Uterus (tissue), 4 donors: ENCODE data around the gene ADISSP. TPM values are rescaled to one million over a fixed set of nuclear protein-coding genes. Genes with fewer than 3 reads are reported as not detected.

Experiments
- DNase-seq, 2 donors: peaks; one replicate each; pipeline ENCODE4 v3.0.0-alpha.2; 2019 to 2020
- H3K27ac ChIP-seq, 2 donors: fragments of 200-600 bp; sonication (generic); 1 replicate in 1 of 2; 2 replicates in 1 of 2; pipeline ENCODE4 v1.5.1; 2016 to 2018
- H3K27me3 ChIP-seq, 2 donors: fragments of 200-600 bp; sonication (generic); one replicate each; pipeline ENCODE4 v1.5.1; 2018 to 2019; ENCODE audit warnings: control low read depth in 1 of 2
- H3K36me3 ChIP-seq, 2 donors: fragments of 200-600 bp; sonication (generic); one replicate each; pipeline ENCODE4 v1.5.1; 2019; ENCODE audit warnings: control low read depth in 1 of 2
- H3K4me1 ChIP-seq, 2 donors: fragments of 200-600 bp; sonication (generic); one replicate each; pipeline ENCODE4 v1.5.1; 2018 to 2019; ENCODE audit warnings: control low read depth in 1 of 2
- H3K4me3 ChIP-seq, 2 donors: fragments of 200-600 bp; sonication (generic); 1 replicate in 1 of 2; 2 replicates in 1 of 2; pipeline ENCODE4 v1.5.1; 2018 to 2019; ENCODE audit warnings: mild to moderate bottlenecking in 1 of 2
- H3K9me3 ChIP-seq, 2 donors: fragments of 200-600 bp; sonication (generic); one replicate each; pipeline ENCODE4 v1.5.1; 2019; ENCODE audit warnings: control low read depth in 1 of 2
- POLR2A ChIP-seq, 2 donors: fragments of 450-650 bp; IDR thresholded peaks; one replicate each; pipeline ENCODE4 v1.6.1; 2016; ENCODE audit warnings: antibody characterized with exemption in 2 of 2, mild to moderate bottlenecking in 1 of 2, moderate library complexity in 1 of 2
- intact Hi-C: fragments of 100-400 bp; cut with DNase I; formaldehyde crosslinking; loops from one replicate; pipeline ENCODE4 v1.15.1; 2023; ENCODE audit warnings: low total_unique reads
- total RNA-seq, 4 donors: library from RNA; depleted of rRNA in 3 of 4; stranded (reverse); fragments of >200 nt in 3 of 4; gene quantifications; one replicate each; pipeline versions ENCODE4 v1.1.0 to v1.2.4, GENCODE V29; 2014 to 2023
- TF ChIP-seq, protein P1 (sequence below), 4 experiments: fragments of 200-600 bp in 2 of 4; fragments of 450-650 bp in 2 of 4; sonication (generic) in 2 of 4; IDR thresholded peaks; one replicate each; pipeline ENCODE4 v1.5.1; 2016 to 2019; ENCODE audit warnings: antibody characterized with exemption in 4 of 4, mild to moderate bottlenecking in 2 of 4, moderate library complexity in 1 of 4
- donor health status: DM: yes; HTN: yes; CAD: no.

Gene ADISSP
- total RNA-seq, 4 donors from 2014 or later, result 4.1 to 45.9 (median 34.8) TPM

- no peak for TF ChIP-seq POLR2A (IDR thresholded peaks at IDR 0.05)
- TF ChIP-seq, protein P1, sequence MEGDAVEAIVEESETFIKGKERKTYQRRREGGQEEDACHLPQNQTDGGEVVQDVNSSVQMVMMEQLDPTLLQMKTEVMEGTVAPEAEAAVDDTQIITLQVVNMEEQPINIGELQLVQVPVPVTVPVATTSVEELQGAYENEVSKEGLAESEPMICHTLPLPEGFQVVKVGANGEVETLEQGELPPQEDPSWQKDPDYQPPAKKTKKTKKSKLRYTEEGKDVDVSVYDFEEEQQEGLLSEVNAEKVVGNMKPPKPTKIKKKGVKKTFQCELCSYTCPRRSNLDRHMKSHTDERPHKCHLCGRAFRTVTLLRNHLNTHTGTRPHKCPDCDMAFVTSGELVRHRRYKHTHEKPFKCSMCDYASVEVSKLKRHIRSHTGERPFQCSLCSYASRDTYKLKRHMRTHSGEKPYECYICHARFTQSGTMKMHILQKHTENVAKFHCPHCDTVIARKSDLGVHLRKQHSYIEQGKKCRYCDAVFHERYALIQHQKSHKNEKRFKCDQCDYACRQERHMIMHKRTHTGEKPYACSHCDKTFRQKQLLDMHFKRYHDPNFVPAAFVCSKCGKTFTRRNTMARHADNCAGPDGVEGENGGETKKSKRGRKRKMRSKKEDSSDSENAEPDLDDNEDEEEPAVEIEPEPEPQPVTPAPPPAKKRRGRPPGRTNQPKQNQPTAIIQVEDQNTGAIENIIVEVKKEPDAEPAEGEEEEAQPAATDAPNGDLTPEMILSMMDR (IDR thresholded peaks at IDR 0.05), result no peak
Measured at GRCh38 chr20:3739054-3739925, 28.3 kb downstream of the ADISSP start.

DNA sequence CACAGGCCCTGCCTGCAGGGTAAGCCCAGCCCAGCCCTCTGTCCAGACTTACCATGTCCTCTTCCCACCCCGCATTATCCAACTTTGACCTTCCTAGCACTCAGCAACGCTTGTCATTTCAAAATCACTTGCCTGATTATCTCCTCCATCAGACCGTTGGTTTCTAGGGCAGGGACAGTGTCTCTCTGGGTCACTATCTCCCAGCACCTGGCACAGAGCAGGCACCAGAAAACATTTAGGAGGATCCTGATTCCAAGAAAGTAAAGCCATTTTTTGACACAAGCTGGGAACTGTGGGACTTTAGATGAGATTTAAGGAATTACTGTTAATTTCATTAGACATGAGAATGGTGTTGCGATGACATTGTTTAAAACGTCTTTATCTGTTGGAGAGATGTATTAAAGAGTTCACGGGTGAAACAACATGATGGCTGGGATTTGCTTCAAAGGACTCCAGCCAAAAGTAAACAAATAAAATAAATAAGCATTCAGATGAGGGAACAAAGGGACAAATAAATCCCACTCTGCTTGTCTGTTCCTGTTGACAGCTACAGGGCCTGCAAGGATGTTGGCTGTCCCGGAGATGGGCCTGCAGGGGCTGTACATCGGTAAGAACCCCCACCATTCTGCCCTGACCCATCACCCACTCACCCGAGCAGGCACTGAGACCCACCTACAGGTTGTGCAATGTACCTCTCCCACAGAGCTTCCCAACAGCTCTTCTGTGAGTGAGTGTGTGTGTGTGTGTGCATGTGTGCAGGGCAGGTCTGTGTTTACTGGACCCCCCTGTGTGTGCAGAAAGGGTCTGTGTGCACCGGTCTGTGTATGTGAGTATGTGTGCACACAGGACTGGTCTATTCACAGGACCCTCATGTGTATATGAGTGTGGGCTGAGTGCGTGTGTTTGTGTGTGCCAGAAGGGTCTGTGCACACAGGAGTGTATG lies 29.2 kb downstream of the ADISSP start:
- peak overlapping the region in 1 of 2 donors; percentile 8 for H3K27ac ChIP-seq
- TF ChIP-seq, protein P1 (IDR thresholded peaks at IDR 0.05), result no peak
- no peak for TF ChIP-seq POLR2A (IDR thresholded peaks at IDR 0.05)
- no peaks in the 10 kb centered on the region for H3K27me3 ChIP-seq
- H3K9me3 ChIP-seq, result no peaks in the 10 kb centered on the region
- no peak overlapping the region for H3K4me3 ChIP-seq
- H3K36me3 ChIP-seq, result no peaks in the 10 kb centered on the region
- intact Hi-C loops, result no loop called here
- DNase-seq, result no peak
- H3K4me1 ChIP-seq, result peaks cover 0 to 4% of the 10 kb centered on the region in 2 donors

More at GRCh38 chr20:3739054-3739925, 28.3 kb downstream of the ADISSP start:
- intact Hi-C loops, result no loop called here
- Histone ChIP-seq H3K9me3 (no peaks in the 10 kb centered on the region), H3K4me3 (no peak overlapping the region), H3K4me1 (no peaks in the 10 kb centered on the region), H3K36me3 (no peaks in the 10 kb centered on the region), H3K27ac (peak overlapping the region; percentile 63 to 71), H3K27me3 (no peaks in the 10 kb centered on the region)
- DNase-seq, result no peak

GRCh38 chr20:3735768-3736167 lies 31.8 kb downstream of the ADISSP start:
- no peak for DNase-seq
- Histone ChIP-seq H3K27me3 (no peaks in the 10 kb centered on the region), H3K9me3 (no peaks in the 10 kb centered on the region), H3K4me1 (peaks cover 0 to 8% of the 10 kb centered on the region in 2 donors), H3K36me3 (no peaks in the 10 kb centered on the region), H3K27ac (no peak overlapping the region), H3K4me3 (no peak overlapping the region)
- no peak for TF ChIP-seq POLR2A (IDR thresholded peaks at IDR 0.05)
- TF ChIP-seq, protein P1 (IDR thresholded peaks at IDR 0.05), result no peak
- intact Hi-C loops, result no loop called here

- H3K27me3 ChIP-seq, result no peaks in the 10 kb centered on the region
- peaks cover 0 to 8% of the 10 kb centered on the region in 2 donors for H3K4me1 ChIP-seq
- H3K9me3 ChIP-seq, result no peaks in the 10 kb centered on the region
- intact Hi-C loops, result no loop called here
- peak overlapping the region in 1 of 2 donors; percentile 26 for H3K4me3 ChIP-seq
- no peaks in the 10 kb centered on the region for H3K36me3 ChIP-seq
- TF ChIP-seq POLR2A (IDR thresholded peaks at IDR 0.05), result no peak
- TF ChIP-seq, protein P1 (IDR thresholded peaks at IDR 0.05), result no peak
- peak overlapping the region; percentile 86 to 87 for H3K27ac ChIP-seq
- peak; percentile 51 to 64 for DNase-seq
Measured at GRCh38 chr20:3734111-3734843, 33.3 kb downstream of the ADISSP start.
